ENCODE data around the gene DIS3. TPM values are rescaled to one million over a fixed set of nuclear protein-coding genes. Genes with fewer than 3 reads are reported as not detected.
"Not testable (repeated sequence)": the region's sequence is repeated elsewhere in the genome, so short reads cannot be mapped to it uniquely, and the experiment has no call there.

DIS3 gene
- total RNA-seq, 4 donors from 2014 or later, result 30.0 to 34.4 (median 32.5) TPM

- Histone ChIP-seq H3K36me3 (peaks cover 5 to 32% of the 10 kb centered on the region in 2 donors), H3K9me3 (no peaks in the 10 kb centered on the region), H3K27ac (no peak overlapping the region), H3K27me3 (no peaks in the 10 kb centered on the region), H3K4me1 (no peaks in the 10 kb centered on the region), H3K4me3 (replicated peaks in 1 of 3) (no peak overlapping the region)
- 71 to 78% methylated on average over 3 of the region's 3 CpGs for WGBS, 2 donors
- no peak for TF ChIP-seq CTCF (IDR thresholded peaks at IDR 0.05)
- no peak for TF ChIP-seq POLR2A (IDR thresholded peaks at IDR 0.05)
- no peak for DNase-seq
- intact Hi-C loops (cut with DNase I), result no loop called here
These were observed 17.1 kb upstream of the DIS3 start for GRCh38 chr13:72798817-72799216.

- WGBS, 2 donors, result 96 to 97% methylated on average over 2 of the region's 2 CpGs
- no peaks in the 10 kb centered on the region for H3K9me3 ChIP-seq
- intact Hi-C loops (cut with DNase I), result no loop called here
- no peak overlapping the region for H3K27ac ChIP-seq
- H3K36me3 ChIP-seq, result peaks cover 8 to 15% of the 10 kb centered on the region in 2 donors
- H3K4me1 ChIP-seq, result peaks cover 18 to 27% of the 10 kb centered on the region in 2 donors
- H3K27me3 ChIP-seq, result no peaks in the 10 kb centered on the region
- no peak overlapping the region for H3K4me3 ChIP-seq (replicated peaks in 1 of 3)
- DNase-seq, result no peak
- no peak for TF ChIP-seq CTCF (IDR thresholded peaks at IDR 0.05)
- no peak for TF ChIP-seq POLR2A (IDR thresholded peaks at IDR 0.05)
These were observed 10.9 kb upstream of the DIS3 start for GRCh38 chr13:72792640-72793039.

GRCh38 chr13:72788831-72789230, 7.1 kb upstream of the DIS3 start:
- DNase-seq, result no peak
- peaks cover 18 to 29% of the 10 kb centered on the region in 2 donors for H3K4me1 ChIP-seq
- H3K36me3 ChIP-seq, result peaks cover 0 to 8% of the 10 kb centered on the region in 2 donors
- 27 to 37% methylated on average over 1 of the region's 1 CpG for WGBS, 2 donors
- TF ChIP-seq POLR2A (IDR thresholded peaks at IDR 0.05) (no peak), CTCF (IDR thresholded peaks at IDR 0.05) (no peak)
- no peaks in the 10 kb centered on the region for H3K9me3 ChIP-seq
- intact Hi-C loops (cut with DNase I), result no loop called here
- H3K27me3 ChIP-seq, result no peaks in the 10 kb centered on the region
- H3K4me3 ChIP-seq (replicated peaks in 1 of 3), result no peak overlapping the region
- H3K27ac ChIP-seq, result peak overlapping the region; percentile 62 to 70 (median 66)

- H3K9me3 ChIP-seq; H3K4me3 ChIP-seq (replicated peaks in 1 of 3); DNase-seq; H3K36me3 ChIP-seq; H3K27me3 ChIP-seq; intact Hi-C loops (cut with DNase I); H3K27ac ChIP-seq: not testable (repeated sequence)
- 96% methylated on average over 4 of the region's 4 CpGs for WGBS, 2 donors
- H3K4me1 ChIP-seq, result peaks cover 35 to 36% of the 10 kb centered on the region in 2 donors
These were observed 3.0 kb upstream of the DIS3 start for GRCh38 chr13:72784679-72785078.

GRCh38 chr13:72782717-72783116, 1.0 kb upstream of the DIS3 start:
- H3K4me3 ChIP-seq (replicated peaks in 1 of 3), result peak overlapping the region in 2 of 3 donors; percentile 54 to 91
- WGBS, 2 donors, result 2 to 4% methylated on average over 7 of the region's 7 CpGs
- intact Hi-C loops (cut with DNase I), result no loop called here
- no peak for DNase-seq
- H3K36me3 ChIP-seq, result peaks cover 5% of the 10 kb centered on the region in 2 donors
- TF ChIP-seq CTCF (IDR thresholded peaks at IDR 0.05), result no peak
- peaks cover 20 to 28% of the 10 kb centered on the region in 2 donors for H3K4me1 ChIP-seq
- no peaks in the 10 kb centered on the region for H3K27me3 ChIP-seq
- peak overlapping the region in 2 of 3 donors; percentile 73 to 74 for H3K27ac ChIP-seq
- no peaks in the 10 kb centered on the region for H3K9me3 ChIP-seq

GRCh38 chr13:72774019-72774418, 7.7 kb downstream of the DIS3 start:
- intact Hi-C loops (cut with DNase I), result no loop called here
- Histone ChIP-seq H3K27me3 (no peaks in the 10 kb centered on the region), H3K4me1 (peaks cover 0 to 2% of the 10 kb centered on the region in 2 donors), H3K36me3 (peaks cover 65 to 76% of the 10 kb centered on the region in 2 donors), H3K9me3 (no peaks in the 10 kb centered on the region), H3K4me3 (replicated peaks in 1 of 3) (no peak overlapping the region), H3K27ac (no peak overlapping the region)
- DNase-seq, result no peak
- WGBS, 2 donors, result 90 to 91% methylated on average over 2 of the region's 2 CpGs
- TF ChIP-seq POLR2A (IDR thresholded peaks at IDR 0.05), result no peak
- no peak for TF ChIP-seq CTCF (IDR thresholded peaks at IDR 0.05)
